SH-SY5Y (cell line): ENCODE data around the gene VIPAS39.

Experiments used
- GATA2 ChIP-seq: IDR thresholded peaks from 2 replicates; pipeline ENCODE4 v1.6.1; 2011; ENCODE audit warnings: mild to moderate bottlenecking, low read depth, low read length
- GATA3 ChIP-seq: IDR thresholded peaks from 2 replicates; pipeline ENCODE4 v1.6.1; 2011; ENCODE audit warnings: low read depth, mild to moderate bottlenecking, low read length, moderate library complexity

GRCh38 chr14:77478029-77478428 is 20.6 kb upstream of the VIPAS39 start:
- no peak for TF ChIP-seq GATA3
- TF ChIP-seq GATA2, result no peak
